Coronary artery (tissue), 2 donors: Measurements from ENCODE around the gene BAK1.

Experiments
- DNase-seq: peaks from one replicate; pipeline ENCODE4 v3.0.0-alpha.2; 2017; ENCODE audit warnings: low spot score
- H3K27ac ChIP-seq, 2 donors: fragments of 200-600 bp; sonication (generic); one replicate each; pipeline ENCODE4 v1.5.1; 2016 to 2019
- H3K4me3 ChIP-seq: fragments of 200-600 bp; sonication (generic); 2 replicates; pipeline ENCODE4 v1.5.1; 2016; ENCODE audit warnings: mild to moderate bottlenecking, moderate library complexity
- TF ChIP-seq, protein P1 (sequence below): fragments of 200-600 bp; sonication (generic); IDR thresholded peaks from one replicate; pipeline ENCODE4 v1.5.1; 2019; ENCODE audit warnings: antibody characterized with exemption

BAK1 gene

GRCh38 chr6:33607784-33608161, 27.7 kb upstream of the BAK1 start:
- DNase-seq: no peak
- Histone ChIP-seq H3K27ac (no peak overlapping the region), H3K4me3 (no peak overlapping the region)
- TF ChIP-seq, protein P1, sequence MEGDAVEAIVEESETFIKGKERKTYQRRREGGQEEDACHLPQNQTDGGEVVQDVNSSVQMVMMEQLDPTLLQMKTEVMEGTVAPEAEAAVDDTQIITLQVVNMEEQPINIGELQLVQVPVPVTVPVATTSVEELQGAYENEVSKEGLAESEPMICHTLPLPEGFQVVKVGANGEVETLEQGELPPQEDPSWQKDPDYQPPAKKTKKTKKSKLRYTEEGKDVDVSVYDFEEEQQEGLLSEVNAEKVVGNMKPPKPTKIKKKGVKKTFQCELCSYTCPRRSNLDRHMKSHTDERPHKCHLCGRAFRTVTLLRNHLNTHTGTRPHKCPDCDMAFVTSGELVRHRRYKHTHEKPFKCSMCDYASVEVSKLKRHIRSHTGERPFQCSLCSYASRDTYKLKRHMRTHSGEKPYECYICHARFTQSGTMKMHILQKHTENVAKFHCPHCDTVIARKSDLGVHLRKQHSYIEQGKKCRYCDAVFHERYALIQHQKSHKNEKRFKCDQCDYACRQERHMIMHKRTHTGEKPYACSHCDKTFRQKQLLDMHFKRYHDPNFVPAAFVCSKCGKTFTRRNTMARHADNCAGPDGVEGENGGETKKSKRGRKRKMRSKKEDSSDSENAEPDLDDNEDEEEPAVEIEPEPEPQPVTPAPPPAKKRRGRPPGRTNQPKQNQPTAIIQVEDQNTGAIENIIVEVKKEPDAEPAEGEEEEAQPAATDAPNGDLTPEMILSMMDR: no peak

DNA sequence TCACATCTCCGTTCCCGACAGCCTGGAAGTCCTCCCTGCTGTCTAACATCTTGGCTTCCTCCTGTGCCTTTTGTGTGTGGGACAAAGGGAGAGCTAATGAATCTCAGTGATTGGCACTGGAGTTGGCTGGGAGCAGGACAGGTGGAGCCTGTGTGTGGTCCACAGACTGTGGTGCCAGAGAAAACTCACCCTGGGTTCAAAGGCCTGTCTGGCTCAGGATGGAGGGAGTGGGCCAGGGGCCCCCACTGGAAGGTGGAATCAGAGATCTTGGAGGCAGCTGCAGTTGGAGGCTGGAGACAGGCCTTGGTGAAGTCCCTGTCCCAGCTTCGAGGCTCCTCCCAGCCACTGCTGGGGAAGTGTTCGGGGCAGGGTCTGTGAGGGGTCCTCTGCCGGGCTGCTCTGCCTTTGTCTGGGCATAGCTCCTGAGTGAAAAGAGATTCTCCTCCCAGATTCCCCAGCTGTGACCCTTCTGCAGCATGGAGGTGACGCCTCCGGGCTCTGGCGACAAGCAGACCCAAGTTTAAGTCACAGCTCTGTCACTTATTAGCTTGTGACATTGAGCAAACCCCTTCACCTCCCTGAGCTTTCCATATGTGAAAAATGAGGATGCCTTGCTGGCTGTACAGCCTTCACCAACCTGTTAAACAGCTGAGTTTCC, 27.2 kb upstream of the BAK1 start:
- Histone ChIP-seq H3K4me3 (no peak overlapping the region), H3K27ac (no peak overlapping the region)
- TF ChIP-seq, protein P1: no peak
- no peak for DNase-seq

- H3K27ac ChIP-seq: no peak overlapping the region
- H3K4me3 ChIP-seq: no peak overlapping the region
- TF ChIP-seq, protein P1: no peak
- no peak for DNase-seq
Observed at GRCh38 chr6:33606642-33607041, 26.6 kb upstream of the BAK1 start.

GRCh38 chr6:33604941-33605854, 25.1 kb upstream of the BAK1 start:
- TF ChIP-seq, protein P1: no peak
- no peak overlapping the region for H3K4me3 ChIP-seq
- H3K27ac ChIP-seq: no peak overlapping the region
- DNase-seq: no peak

- TF ChIP-seq, protein P1: no peak
- Histone ChIP-seq H3K4me3 (no peak overlapping the region), H3K27ac (no peak overlapping the region)
- DNase-seq: no peak
Observed at GRCh38 chr6:33602180-33602579, 22.1 kb upstream of the BAK1 start.

GRCh38 chr6:33600761-33601160, 20.7 kb upstream of the BAK1 start:
- H3K27ac ChIP-seq: no peak overlapping the region
- TF ChIP-seq, protein P1: no peak
- H3K4me3 ChIP-seq: no peak overlapping the region
- no peak for DNase-seq
